Brain pericyte (primary cell): ENCODE data around the gene CMKLR1.

Experiments
- DNase-seq: peaks from one replicate; pipeline ENCODE4 v3.0.0-alpha.2; 2012; ENCODE audit warnings: low read depth, low spot score

The CMKLR1 gene

GRCh38 chr12:108299980-108300696, 39.0 kb downstream of the CMKLR1 start:
- no peak for DNase-seq

DNA sequence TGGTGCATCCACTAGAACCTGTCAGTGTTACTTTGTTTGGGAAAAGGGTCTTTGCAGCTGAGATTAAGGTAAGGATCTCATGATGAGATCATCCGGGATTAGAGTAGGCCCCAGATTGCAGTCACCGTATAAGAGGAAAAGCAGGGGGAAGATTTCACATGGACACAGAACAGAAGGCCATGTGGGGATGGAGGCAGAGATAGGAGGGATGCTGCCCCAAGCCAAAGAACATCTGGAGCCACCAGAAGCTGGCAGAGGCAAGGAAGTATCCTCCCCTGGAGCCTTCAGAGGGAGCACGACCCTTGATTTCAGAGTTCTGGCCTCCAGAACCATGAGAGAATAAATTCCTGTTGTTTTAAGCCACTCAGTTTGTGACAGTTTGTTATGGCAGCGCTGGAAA, 39.6 kb downstream of the CMKLR1 start:
- DNase-seq = no peak

DNA sequence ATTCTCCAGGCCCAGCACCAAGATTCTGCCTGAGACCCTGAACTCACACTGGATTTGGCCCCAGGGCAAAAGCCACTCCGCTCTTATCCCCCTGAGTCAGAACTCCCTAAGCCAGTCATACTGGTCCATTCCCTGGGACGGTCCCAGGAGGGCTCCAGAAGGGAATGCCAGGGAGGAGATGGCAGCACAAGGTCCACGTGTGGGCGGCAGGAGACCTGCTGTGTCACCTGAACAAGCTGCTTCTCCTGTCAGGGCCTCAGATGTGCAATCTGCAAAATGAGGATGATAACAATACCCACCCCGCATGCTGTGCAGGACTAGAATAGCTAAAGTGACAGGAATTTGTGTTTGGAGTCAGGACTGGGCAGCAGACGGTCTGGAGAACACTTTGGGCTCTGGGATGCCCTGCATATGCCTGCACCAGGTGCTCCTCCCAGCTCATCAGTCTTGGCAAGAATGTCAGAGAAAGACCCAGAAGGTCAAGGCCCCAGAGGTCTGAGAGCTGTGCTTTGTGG, 40.3 kb downstream of the CMKLR1 start:
- no peak for DNase-seq

- no peak for DNase-seq
Measured at GRCh38 chr12:108297895-108298760, 41.0 kb downstream of the CMKLR1 start.

- DNase-seq = no peak
Measured at GRCh38 chr12:108297424-108297823, 41.7 kb downstream of the CMKLR1 start.

- no peak for DNase-seq
Measured at GRCh38 chr12:108296945-108297344, 42.2 kb downstream of the CMKLR1 start.

DNA sequence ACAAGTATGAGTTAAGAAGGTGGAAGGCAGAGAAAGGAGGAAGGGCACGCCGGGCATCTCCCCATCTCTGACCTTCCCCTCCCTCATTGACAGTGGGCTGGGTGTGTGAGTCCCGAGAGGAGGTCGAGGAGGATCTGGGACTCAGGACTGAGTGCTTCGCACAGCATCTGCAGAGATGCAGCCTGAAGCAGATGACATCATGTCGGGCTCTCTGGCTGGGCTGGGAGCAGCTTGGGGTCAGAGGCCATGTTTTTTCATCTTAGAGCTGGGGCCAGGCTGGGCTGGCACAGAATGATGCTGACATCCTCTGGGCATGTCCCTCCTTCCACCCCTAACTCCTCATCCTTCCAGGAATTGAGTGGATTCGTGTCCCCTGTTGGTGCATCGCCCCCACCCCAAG, 43.5 kb downstream of the CMKLR1 start:
- no peak for DNase-seq

- no peak for DNase-seq
Measured at GRCh38 chr12:108289350-108290161, 49.6 kb downstream of the CMKLR1 start.

DNA sequence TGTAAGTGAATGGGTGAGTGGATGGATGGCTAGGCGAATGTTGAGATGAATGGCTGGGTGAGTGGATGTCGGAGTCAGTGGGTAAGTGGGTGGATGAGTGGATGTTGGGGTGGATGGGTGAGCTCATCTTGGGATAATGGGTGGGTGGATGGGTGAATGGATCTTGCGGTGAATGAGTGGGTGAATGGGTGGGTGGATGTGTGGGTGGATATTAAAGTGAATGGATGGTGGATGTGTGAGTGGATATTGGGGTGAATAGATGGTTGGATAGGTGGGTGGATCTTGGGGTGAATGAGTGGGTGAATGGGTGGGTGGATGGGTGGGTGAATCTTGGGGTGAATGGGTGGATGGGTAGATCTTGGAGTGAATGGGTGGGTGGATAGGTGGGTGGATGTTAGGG, 51.9 kb downstream of the CMKLR1 start:
- no peak for DNase-seq

DNA sequence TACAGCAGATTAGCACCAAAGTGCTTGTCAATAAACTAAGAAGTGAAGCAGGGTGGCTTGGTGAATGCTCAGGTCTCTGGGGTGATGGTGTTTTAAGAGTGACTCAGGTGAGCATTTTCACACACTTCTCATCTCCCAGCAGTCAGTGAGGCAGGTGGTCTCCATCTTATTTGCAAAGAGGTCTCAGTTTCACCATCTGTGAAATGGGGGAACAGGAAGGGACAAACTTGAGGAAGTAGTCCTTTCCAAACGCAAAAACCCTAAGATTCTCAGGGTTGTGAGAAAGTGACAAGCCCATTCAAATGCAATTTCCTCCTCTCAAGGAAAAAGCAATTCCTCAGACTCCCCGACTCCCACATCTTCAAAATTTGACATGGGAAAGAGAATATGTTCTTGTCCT, 54.1 kb downstream of the CMKLR1 start:
- DNase-seq = no peak

DNA sequence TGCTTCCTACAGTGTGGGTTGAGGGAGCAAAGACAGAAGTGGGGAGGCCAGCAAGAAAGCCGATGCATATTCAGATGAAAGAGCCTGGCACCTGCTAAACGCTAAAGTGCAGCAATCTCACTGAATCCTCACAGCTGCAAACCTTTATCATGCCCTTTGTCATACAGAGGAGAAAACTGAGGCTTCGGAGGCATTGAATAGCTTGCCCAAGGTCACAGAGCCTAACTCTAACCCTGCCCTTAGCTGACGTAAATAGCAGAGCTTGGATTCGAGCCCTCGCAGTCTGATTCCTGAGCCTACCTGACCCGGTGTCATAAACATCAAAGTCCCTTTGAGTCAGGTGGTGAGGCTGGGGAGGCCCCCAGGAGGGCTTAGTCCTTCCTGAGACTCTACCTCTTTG, 54.9 kb downstream of the CMKLR1 start:
- no peak for DNase-seq

DNA sequence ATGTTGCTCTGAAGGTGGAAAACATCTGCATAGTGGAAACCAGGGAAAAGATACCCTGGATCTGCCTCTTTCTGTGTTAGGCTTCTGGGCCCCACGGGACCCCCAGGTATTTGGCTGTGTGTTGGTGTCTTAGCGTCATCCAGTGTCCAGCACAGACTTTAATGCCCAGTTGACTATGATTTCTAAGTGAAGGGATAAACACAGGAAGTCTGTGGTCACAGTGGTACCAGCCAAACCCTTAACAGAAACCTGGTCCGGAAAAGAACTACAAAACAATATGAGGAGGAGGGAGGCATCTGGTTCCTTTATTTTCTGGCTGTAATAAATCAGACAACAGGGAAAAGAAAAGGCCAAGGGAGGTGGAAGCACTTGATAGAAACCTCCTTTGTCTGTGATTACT, 56.4 kb downstream of the CMKLR1 start:
- no peak for DNase-seq

- no peak for DNase-seq
Measured at GRCh38 chr12:108282160-108282559, 57.0 kb downstream of the CMKLR1 start.

- DNase-seq = no peak
Measured at GRCh38 chr12:108277613-108278012, 61.5 kb downstream of the CMKLR1 start.

GRCh38 chr12:108273217-108273616, 65.9 kb downstream of the CMKLR1 start:
- no peak for DNase-seq

DNA sequence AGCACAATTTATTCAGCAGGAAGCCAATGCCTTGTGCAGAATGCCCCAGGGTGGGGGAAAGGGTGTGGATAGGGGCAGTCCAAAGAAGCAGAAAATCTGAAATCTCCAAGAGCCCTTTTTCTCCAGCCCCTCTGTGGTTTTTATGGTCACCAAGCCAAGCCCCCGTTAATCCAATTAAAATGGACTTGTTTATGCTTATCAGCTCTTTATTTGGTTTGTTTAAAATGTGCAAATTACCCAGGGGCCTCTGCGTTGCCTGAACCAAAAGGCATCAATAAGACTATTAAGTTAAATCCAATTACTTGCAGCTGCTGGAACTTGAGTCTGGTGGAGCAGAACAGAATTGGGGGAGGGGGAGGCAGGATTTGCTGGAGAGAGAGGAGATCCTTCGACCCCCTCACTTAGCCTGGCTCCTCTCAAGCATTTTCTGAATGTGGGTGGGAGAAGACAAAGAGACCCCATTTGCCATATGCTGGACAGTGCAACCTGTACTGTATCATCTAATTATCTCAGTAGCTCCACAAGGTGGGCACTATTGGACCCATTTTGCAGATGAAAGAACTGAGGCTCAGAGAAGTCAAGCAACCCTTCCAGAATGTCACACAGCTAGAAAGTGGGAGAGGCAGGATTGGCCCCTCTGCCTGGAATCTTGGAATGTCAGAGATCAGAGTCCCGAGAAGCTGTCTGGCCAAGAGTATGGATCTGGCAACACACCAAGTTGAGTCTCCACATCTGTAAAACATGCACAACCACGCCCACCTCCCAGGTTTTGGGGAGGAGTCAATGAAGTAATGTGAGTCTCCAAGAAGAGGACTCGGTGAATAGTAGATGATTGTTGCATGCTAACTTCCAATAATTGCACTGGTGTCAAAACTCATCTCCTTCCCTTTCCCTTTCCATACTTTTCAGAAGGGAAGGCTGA, 66.9 kb downstream of the CMKLR1 start:
- DNase-seq = no peak

- DNase-seq = no peak
Measured at GRCh38 chr12:108270849-108271143, 68.3 kb downstream of the CMKLR1 start.

GRCh38 chr12:108270035-108270848, 68.9 kb downstream of the CMKLR1 start:
- DNase-seq = no peak

DNA sequence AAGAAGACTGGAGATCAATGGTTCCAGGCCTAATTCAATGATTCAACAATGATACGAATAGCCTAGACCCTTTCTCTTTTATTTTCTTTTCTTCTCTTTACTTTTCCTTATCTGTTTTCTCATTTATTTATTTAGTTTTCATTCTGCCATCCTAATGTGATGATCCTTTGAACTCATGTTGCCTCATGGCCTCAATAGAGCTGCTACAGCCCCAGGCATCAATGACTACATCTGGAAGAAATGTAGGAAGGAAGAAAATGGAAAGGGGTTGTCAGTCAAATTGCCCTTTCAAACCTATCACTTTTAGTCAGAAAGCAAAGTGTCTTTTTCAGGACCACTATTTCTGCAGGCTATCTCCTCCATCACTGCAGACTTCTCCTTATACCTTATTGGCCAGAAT, 69.9 kb downstream of the CMKLR1 start:
- no peak for DNase-seq

- no peak for DNase-seq
Measured at GRCh38 chr12:108268397-108268796, 70.7 kb downstream of the CMKLR1 start.
